Stimulated activated CD4-positive, alpha-beta T cell treated with anti-CD3 and anti-CD28 coated beads, Interleukin-1b, Interleukin-23, amount 100 ng/mL, for 4 hours (primary cell): ENCODE results near the gene PSG2.
"Not testable (repeated sequence)": the region's sequence is repeated elsewhere in the genome, so short reads cannot be mapped to it uniquely, and the experiment has no call there.

ENCODE experiments used
- DNase-seq, 2 donors: peaks; one replicate each; pipeline ENCODE4 v3.0.0-alpha.2; 2020; ENCODE audit warnings: low read depth in 2 of 2

PSG2 gene

GRCh38 chr19:43078311-43078710 lies 4.2 kb downstream of the PSG2 start:
- no peak for DNase-seq

- not testable (repeated sequence) for DNase-seq
Measured at GRCh38 chr19:43077881-43078280, 4.6 kb downstream of the PSG2 start.

GRCh38 chr19:43062418-43062817 lies 20.1 kb downstream of the PSG2 start:
- DNase-seq = not testable (repeated sequence)

- DNase-seq = not testable (repeated sequence)
Measured at GRCh38 chr19:43061326-43061725, 21.2 kb downstream of the PSG2 start.

GRCh38 chr19:43060254-43060653 lies 22.2 kb downstream of the PSG2 start:
- not testable (repeated sequence) for DNase-seq

- DNase-seq = not testable (repeated sequence)
Measured at GRCh38 chr19:43059482-43059881, 23.0 kb downstream of the PSG2 start.

GRCh38 chr19:43058440-43058839 lies 24.1 kb downstream of the PSG2 start:
- not testable (repeated sequence) for DNase-seq

GRCh38 chr19:43047966-43048365 lies 34.5 kb downstream of the PSG2 start:
- DNase-seq = not testable (repeated sequence)

GRCh38 chr19:43046578-43046977 lies 35.9 kb downstream of the PSG2 start:
- not testable (repeated sequence) for DNase-seq

- DNase-seq = not testable (repeated sequence)
Measured at GRCh38 chr19:43043492-43044180, 38.9 kb downstream of the PSG2 start.

GRCh38 chr19:43031645-43032044 lies 50.9 kb downstream of the PSG2 start:
- not testable (repeated sequence) for DNase-seq

GRCh38 chr19:43028866-43029265 lies 53.6 kb downstream of the PSG2 start:
- DNase-seq = no peak

GRCh38 chr19:43027985-43028384 lies 54.5 kb downstream of the PSG2 start:
- not testable (repeated sequence) for DNase-seq

- not testable (repeated sequence) for DNase-seq
Measured at GRCh38 chr19:43027061-43027460, 55.4 kb downstream of the PSG2 start.

GRCh38 chr19:43026369-43026768 lies 56.1 kb downstream of the PSG2 start, which contains the start of gene PSG11:
Gene PSG11 (minus strand): TSS chr19:43026469. CDS start chr19:43026372, 97 bp downstream.
- not testable (repeated sequence) for DNase-seq

GRCh38 chr19:43022098-43022497 lies 60.4 kb downstream of the PSG2 start:
- DNase-seq = not testable (repeated sequence)

GRCh38 chr19:43021629-43022028 lies 60.9 kb downstream of the PSG2 start:
- not testable (repeated sequence) for DNase-seq

- DNase-seq = not testable (repeated sequence)
Measured at GRCh38 chr19:43019588-43019987, 62.9 kb downstream of the PSG2 start.
